Measurements from ENCODE around the gene MRPL10. TPM values are rescaled to one million over a fixed set of nuclear protein-coding genes. Genes with fewer than 3 reads are reported as not detected.

The MRPL10 gene
- polyA plus RNA-seq, 4 donors, result 47.0 to 54.1 (median 50.7) TPM

DNA sequence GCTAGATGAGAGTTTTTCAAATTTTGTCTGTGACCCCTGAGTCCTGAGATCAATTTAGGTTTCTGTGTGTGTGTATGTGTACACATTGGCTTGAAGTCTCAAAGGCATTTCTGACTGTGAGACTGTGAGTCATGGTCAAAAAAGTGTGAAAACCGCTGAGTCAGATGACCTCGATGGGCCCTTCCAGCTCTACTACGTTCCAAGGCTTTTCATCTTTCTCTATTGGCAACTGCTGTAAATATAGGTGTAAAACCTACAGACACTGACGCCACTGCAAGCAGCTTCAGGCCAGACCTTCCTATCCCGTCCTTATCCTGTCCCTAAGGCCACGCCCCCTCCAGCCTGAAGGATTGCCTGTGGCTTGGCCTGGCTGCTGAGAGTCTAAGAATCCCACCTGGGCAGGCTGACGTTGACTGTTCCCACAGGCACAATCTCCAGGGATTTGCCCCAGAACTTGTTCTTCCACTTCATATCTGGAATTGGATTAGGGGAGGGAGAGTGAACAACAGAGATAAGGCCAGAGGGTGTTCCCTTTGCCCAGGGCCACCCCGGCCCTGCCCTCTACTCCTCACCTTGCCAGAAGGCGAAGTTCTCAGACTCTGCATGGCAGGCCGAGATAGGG, 21.0 kb downstream of the MRPL10 start:
- FAIRE-seq (no peak), DNase-seq (peak; percentile 91 to 97)
- Histone ChIP-seq H3K36me3 (ENCODE audit: control insufficient read depth in 3 of 3, insufficient read depth in 2 of 3, low read depth in 1 of 3, low read length in 3 of 3) (peaks cover 3 to 79% (median 36%) of the 10 kb centered on the region in 3 donors), H3K27ac (ENCODE audit: low read depth in 1 of 3, low read length in 2 of 3) (peak overlapping the region; percentile 18 to 87 (median 81)), H3K9me3 (ENCODE audit: control insufficient read depth in 2 of 2, insufficient read depth in 1 of 2, low read depth in 1 of 2, low read length in 1 of 2) (no peaks in the 10 kb centered on the region), H3K4me1 (ENCODE audit: control insufficient read depth in 3 of 3, insufficient read depth in 2 of 3, low read depth in 1 of 3, low read length in 2 of 3) (peaks cover 0 to 19% (median 1%) of the 10 kb centered on the region in 3 donors), H3K4me3 (ENCODE audit: low read depth in 1 of 3, low read length in 3 of 3) (no peak overlapping the region), H3K27me3 (ENCODE audit: control insufficient read depth in 3 of 3, insufficient read depth in 3 of 3, low read length in 3 of 3) (no peaks in the 10 kb centered on the region)
- WGBS, 3 donors, result 13 to 46% (median 31%) methylated on average over 10 of the region's 10 CpGs

DNA sequence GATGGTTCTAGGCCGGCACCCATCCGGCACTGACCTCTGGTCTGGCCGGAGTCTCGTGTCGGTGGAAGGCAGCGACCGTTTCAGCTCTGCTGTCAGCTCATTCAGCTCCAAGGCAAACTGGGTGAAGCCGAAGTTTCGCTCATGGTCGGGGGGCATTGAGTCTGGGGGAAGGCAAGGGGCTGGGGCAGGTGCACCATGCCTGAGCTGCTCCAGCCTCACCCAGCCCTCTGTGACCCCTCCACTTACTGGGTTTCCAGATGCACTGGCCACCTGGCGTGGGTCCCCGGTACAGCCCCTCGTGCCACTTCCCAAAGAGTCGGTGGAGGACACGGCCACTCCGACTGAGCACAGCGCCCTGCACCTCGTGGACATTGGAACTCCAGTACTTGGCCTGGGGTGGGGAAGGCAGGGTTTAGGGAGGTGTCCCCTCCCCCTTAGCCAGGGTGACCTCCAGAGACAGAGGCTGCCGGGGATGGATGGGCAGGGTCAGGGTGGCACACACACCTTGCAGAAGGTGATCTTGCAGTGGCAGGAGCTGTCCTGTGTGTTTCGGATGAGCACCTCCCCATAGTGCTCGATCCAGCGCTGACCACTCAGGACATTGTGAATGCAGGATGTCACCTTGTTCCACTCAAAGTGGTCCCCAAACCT, 22.4 kb downstream of the MRPL10 start:
- 89 to 94% (median 90%) methylated on average over 22 of the region's 22 CpGs for WGBS, 3 donors
- Histone ChIP-seq H3K4me3 (ENCODE audit: low read depth in 1 of 3, low read length in 3 of 3) (no peak overlapping the region), H3K36me3 (ENCODE audit: control insufficient read depth in 3 of 3, insufficient read depth in 2 of 3, low read depth in 1 of 3, low read length in 3 of 3) (peaks cover 3 to 65% (median 23%) of the 10 kb centered on the region in 3 donors), H3K9me3 (ENCODE audit: control insufficient read depth in 2 of 2, insufficient read depth in 1 of 2, low read depth in 1 of 2, low read length in 1 of 2) (no peaks in the 10 kb centered on the region), H3K27me3 (ENCODE audit: control insufficient read depth in 3 of 3, insufficient read depth in 3 of 3, low read length in 3 of 3) (no peaks in the 10 kb centered on the region), H3K4me1 (ENCODE audit: control insufficient read depth in 3 of 3, insufficient read depth in 2 of 3, low read depth in 1 of 3, low read length in 2 of 3) (peaks cover 0 to 19% (median 1%) of the 10 kb centered on the region in 3 donors), H3K27ac (ENCODE audit: low read depth in 1 of 3, low read length in 2 of 3) (no peak overlapping the region)
- no peak for DNase-seq
- FAIRE-seq, result no peak

DNA sequence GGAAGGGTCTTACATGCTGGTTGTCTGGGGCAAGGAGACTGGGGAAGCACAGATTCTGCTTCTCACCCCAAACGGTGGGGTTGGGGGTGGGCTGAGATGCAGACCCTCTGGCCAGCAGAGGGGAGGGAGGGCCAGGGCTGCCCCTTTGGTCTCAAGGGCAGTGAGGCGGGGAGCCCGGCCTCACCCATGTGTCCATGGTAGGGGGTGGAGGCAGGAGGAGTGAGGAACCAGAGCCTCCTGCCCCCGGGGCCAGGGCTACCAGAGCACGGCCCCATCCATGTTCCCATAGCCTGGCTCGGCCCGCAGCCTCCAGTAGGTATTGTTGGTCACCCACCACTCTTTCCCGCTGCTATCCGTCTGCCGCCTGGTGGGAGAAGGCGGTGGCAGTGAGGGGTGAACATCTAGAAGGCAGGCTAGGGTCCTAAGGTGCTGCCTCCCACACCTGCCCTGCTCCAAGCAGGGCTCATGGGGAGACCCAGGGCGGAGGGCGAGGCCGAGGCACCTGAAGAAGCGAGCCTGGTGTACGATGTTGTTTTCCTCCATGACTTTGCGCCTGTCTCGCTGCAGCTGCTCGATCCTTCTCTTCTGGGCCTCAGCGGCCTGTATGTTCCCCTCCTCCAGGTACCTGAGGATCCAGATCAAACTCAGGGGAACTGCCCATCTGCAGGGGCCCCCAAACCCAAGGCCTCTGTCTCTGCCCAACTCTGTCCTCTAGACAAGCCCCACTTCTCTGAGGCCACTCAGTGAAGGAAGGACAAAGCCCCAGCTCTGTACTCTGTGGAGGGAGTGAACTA, 23.1 kb downstream of the MRPL10 start:
- WGBS, 3 donors, result 89 to 95% (median 90%) methylated on average over 19 to 20 of the region's 20 CpGs
- DNase-seq, result no peak
- Histone ChIP-seq H3K4me3 (ENCODE audit: low read depth in 1 of 3, low read length in 3 of 3) (no peak overlapping the region), H3K27ac (ENCODE audit: low read depth in 1 of 3, low read length in 2 of 3) (no peak overlapping the region), H3K27me3 (ENCODE audit: control insufficient read depth in 3 of 3, insufficient read depth in 3 of 3, low read length in 3 of 3) (no peaks in the 10 kb centered on the region), H3K4me1 (ENCODE audit: control insufficient read depth in 3 of 3, insufficient read depth in 2 of 3, low read depth in 1 of 3, low read length in 2 of 3) (peaks cover 0 to 19% (median 1%) of the 10 kb centered on the region in 3 donors), H3K9me3 (ENCODE audit: control insufficient read depth in 2 of 2, insufficient read depth in 1 of 2, low read depth in 1 of 2, low read length in 1 of 2) (no peaks in the 10 kb centered on the region), H3K36me3 (ENCODE audit: control insufficient read depth in 3 of 3, insufficient read depth in 2 of 3, low read depth in 1 of 3, low read length in 3 of 3) (peaks cover 3 to 58% (median 21%) of the 10 kb centered on the region in 3 donors)
- no peak for FAIRE-seq

DNA sequence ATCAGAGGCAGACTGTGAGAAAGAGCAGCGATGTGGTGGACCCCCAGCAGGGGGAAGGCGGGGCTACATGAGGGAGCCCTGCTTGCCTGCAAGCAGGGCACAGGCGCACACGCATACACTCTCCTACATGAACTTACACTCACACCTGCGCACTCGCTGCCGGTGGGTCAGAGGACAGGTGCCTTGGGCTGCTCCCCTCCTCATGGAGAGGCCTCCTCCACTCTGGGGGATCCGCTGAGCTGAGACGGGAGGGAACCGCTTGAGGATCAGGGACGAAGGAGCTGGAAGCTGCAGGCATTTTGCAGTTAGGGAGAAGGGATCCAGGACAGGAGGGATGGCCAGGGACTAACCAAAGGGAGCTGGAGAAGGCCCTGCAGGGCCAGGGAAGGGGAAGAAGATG, 23.9 kb downstream of the MRPL10 start:
- Histone ChIP-seq H3K27ac (ENCODE audit: low read depth in 1 of 3, low read length in 2 of 3) (no peak overlapping the region), H3K27me3 (ENCODE audit: control insufficient read depth in 3 of 3, insufficient read depth in 3 of 3, low read length in 3 of 3) (no peaks in the 10 kb centered on the region), H3K9me3 (ENCODE audit: control insufficient read depth in 2 of 2, insufficient read depth in 1 of 2, low read depth in 1 of 2, low read length in 1 of 2) (no peaks in the 10 kb centered on the region), H3K4me1 (ENCODE audit: control insufficient read depth in 3 of 3, insufficient read depth in 2 of 3, low read depth in 1 of 3, low read length in 2 of 3) (peaks cover 0 to 19% (median 1%) of the 10 kb centered on the region in 3 donors), H3K4me3 (ENCODE audit: low read depth in 1 of 3, low read length in 3 of 3) (no peak overlapping the region), H3K36me3 (ENCODE audit: control insufficient read depth in 3 of 3, insufficient read depth in 2 of 3, low read depth in 1 of 3, low read length in 3 of 3) (peaks cover 3 to 50% (median 17%) of the 10 kb centered on the region in 3 donors)
- 84 to 99% (median 93%) methylated on average over 10 to 11 of the region's 11 CpGs for WGBS, 3 donors
- DNase-seq, result no peak
- FAIRE-seq, result no peak

DNA sequence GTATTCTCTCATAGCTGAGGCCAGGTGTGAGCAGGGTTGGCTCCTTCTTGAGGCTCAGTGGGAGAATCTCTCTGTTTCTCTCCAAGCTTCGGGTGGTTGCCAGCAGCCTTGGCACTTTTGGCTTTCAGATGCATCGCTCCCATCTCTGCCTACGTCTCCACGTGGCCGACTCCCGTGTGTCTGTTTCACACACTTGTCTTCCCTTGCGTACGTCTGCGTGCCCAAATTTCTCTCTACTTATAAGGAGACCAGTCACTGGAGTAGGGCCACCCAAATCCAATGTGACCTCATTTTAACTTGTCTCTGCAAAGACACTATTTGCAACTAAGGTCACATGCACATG, 24.5 kb downstream of the MRPL10 start:
- no peaks in the 10 kb centered on the region for H3K27me3 ChIP-seq (ENCODE audit: control insufficient read depth in 3 of 3, insufficient read depth in 3 of 3, low read length in 3 of 3)
- peaks cover 3 to 46% (median 17%) of the 10 kb centered on the region in 3 donors for H3K36me3 ChIP-seq (ENCODE audit: control insufficient read depth in 3 of 3, insufficient read depth in 2 of 3, low read depth in 1 of 3, low read length in 3 of 3)
- 93 to 94% (median 94%) methylated on average over 9 of the region's 9 CpGs for WGBS, 3 donors
- DNase-seq, result no peak
- H3K4me3 ChIP-seq (ENCODE audit: low read depth in 1 of 3, low read length in 3 of 3), result no peak overlapping the region
- H3K9me3 ChIP-seq (ENCODE audit: control insufficient read depth in 2 of 2, insufficient read depth in 1 of 2, low read depth in 1 of 2, low read length in 1 of 2), result no peaks in the 10 kb centered on the region
- no peak for FAIRE-seq
- peaks cover 0 to 19% (median 1%) of the 10 kb centered on the region in 3 donors for H3K4me1 ChIP-seq (ENCODE audit: control insufficient read depth in 3 of 3, insufficient read depth in 2 of 3, low read depth in 1 of 3, low read length in 2 of 3)
- H3K27ac ChIP-seq (ENCODE audit: low read depth in 1 of 3, low read length in 2 of 3), result no peak overlapping the region

DNA sequence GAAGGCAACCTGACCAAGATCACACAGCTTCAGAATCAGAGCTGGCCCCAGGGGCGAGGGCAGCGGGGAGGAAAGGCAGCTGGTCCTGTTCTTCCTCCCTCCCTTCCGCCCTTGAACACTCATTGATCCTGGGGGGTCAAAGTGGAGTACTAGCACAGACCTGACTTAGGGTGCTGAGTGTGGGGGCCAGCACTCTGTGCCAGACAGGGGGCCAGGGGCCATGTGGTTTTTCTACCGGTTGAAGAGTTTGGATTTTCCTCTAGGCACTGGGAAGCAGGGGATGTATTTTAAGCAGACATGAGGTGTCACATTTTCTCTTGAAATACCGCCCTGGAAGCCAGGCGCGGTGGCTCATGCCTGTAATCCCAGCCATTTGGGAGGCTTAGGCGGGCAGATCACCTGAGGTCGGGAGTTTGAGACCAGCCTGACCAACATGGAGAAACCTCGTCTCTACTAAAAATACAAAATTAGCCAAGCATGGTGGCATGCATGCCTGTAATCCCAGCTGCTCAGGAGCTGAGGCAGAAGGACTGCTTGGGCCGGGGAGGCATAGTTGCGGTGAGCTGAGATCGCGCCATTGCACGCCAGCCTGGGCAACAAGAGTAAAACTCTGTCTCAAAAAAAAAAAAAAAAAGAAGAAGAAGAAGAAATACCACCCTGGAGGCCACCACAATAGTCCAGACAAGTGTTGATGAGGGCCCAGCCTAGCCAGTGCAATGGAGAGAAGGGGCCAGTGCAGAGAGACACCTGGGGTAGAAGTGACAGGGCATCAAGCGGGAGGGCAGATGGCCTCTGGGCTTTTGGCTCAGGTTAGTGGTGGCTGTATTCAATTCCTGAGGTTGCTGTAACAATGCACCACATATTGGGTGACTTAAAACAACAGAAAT, 25.1 kb downstream of the MRPL10 start:
- peaks cover 3 to 43% (median 17%) of the 10 kb centered on the region in 3 donors for H3K36me3 ChIP-seq (ENCODE audit: control insufficient read depth in 3 of 3, insufficient read depth in 2 of 3, low read depth in 1 of 3, low read length in 3 of 3)
- no peak overlapping the region for H3K4me3 ChIP-seq (ENCODE audit: low read depth in 1 of 3, low read length in 3 of 3)
- peaks cover 0 to 19% (median 1%) of the 10 kb centered on the region in 3 donors for H3K4me1 ChIP-seq (ENCODE audit: control insufficient read depth in 3 of 3, insufficient read depth in 2 of 3, low read depth in 1 of 3, low read length in 2 of 3)
- H3K9me3 ChIP-seq (ENCODE audit: control insufficient read depth in 2 of 2, insufficient read depth in 1 of 2, low read depth in 1 of 2, low read length in 1 of 2), result no peaks in the 10 kb centered on the region
- DNase-seq, result no peak
- no peaks in the 10 kb centered on the region for H3K27me3 ChIP-seq (ENCODE audit: control insufficient read depth in 3 of 3, insufficient read depth in 3 of 3, low read length in 3 of 3)
- no peak for FAIRE-seq
- no peak overlapping the region for H3K27ac ChIP-seq (ENCODE audit: low read depth in 1 of 3, low read length in 2 of 3)
- WGBS, 3 donors, result 92% methylated on average over 16 of the region's 16 CpGs

DNA sequence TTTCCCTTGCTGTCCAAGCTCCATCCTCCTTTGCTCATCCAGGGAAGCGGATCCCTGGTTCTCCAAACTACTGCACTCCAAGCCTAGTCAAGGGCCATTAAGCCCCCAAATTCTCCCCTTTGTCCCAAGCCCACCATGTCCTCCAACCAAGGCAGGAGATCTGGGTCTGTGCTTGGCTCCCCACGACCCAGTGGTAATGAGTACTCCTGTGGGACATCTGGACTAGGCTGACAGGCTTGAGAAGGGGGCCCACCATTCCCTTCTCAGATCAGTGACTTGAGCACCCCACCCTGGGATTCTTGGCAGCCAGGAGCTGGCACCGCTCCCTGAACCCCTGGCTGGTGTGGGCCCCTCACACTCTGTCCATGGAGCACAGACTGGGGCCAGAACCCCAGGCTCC, 26.9 kb downstream of the MRPL10 start:
- no peak for FAIRE-seq
- WGBS, 3 donors, result 60 to 73% (median 71%) methylated on average over 3 of the region's 3 CpGs
- H3K4me1 ChIP-seq (ENCODE audit: control insufficient read depth in 3 of 3, insufficient read depth in 2 of 3, low read depth in 1 of 3, low read length in 2 of 3), result peaks cover 0 to 6% (median 0%) of the 10 kb centered on the region in 3 donors

DNA sequence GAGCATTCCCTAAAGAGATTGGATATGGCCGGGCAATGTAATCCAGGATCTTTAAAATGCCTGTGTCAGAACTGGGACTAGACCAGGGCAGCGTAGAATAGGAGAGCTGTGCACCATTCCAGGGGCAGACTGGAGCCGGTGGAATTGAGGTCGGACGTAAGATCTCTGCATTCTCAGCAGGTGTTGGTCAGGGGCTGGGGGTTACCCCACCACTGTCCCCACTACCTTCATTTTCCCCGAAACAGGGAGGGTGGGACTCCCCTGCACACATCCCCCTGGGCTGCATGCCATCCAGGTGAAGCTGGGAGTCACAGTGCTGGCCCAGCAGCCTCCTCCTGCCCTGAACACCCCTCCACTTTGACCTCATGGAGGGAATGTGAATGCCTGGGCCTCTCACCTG, 27.6 kb downstream of the MRPL10 start:
- H3K4me3 ChIP-seq (ENCODE audit: low read depth in 1 of 3, low read length in 3 of 3), result no peak overlapping the region
- no peaks in the 10 kb centered on the region for H3K9me3 ChIP-seq (ENCODE audit: control insufficient read depth in 2 of 2, insufficient read depth in 1 of 2, low read depth in 1 of 2, low read length in 1 of 2)
- no peaks in the 10 kb centered on the region for H3K4me1 ChIP-seq (ENCODE audit: control insufficient read depth in 3 of 3, insufficient read depth in 2 of 3, low read depth in 1 of 3, low read length in 2 of 3)
- H3K36me3 ChIP-seq (ENCODE audit: control insufficient read depth in 3 of 3, insufficient read depth in 2 of 3, low read depth in 1 of 3, low read length in 3 of 3), result peaks cover 3 to 24% (median 11%) of the 10 kb centered on the region in 3 donors
- DNase-seq (no peak), FAIRE-seq (no peak)
- WGBS, 3 donors, result 82% methylated on average over 6 of the region's 6 CpGs
- H3K27ac ChIP-seq (ENCODE audit: low read depth in 1 of 3, low read length in 2 of 3), result no peak overlapping the region
- H3K27me3 ChIP-seq (ENCODE audit: control insufficient read depth in 3 of 3, insufficient read depth in 3 of 3, low read length in 3 of 3), result peaks cover 0 to 4% (median 0%) of the 10 kb centered on the region in 3 donors

More for the DNA sequence above, 26.9 kb downstream of the MRPL10 start:
- no peaks in the 10 kb centered on the region for H3K9me3 ChIP-seq (ENCODE audit: control insufficient read depth in 2 of 2, insufficient read depth in 1 of 2, low read depth in 1 of 2, low read length in 1 of 2)
- no peak for DNase-seq
- no peak overlapping the region for H3K27ac ChIP-seq (ENCODE audit: low read depth in 1 of 3, low read length in 2 of 3)
- peaks cover 0 to 4% (median 0%) of the 10 kb centered on the region in 3 donors for H3K27me3 ChIP-seq (ENCODE audit: control insufficient read depth in 3 of 3, insufficient read depth in 3 of 3, low read length in 3 of 3)
- H3K36me3 ChIP-seq (ENCODE audit: control insufficient read depth in 3 of 3, insufficient read depth in 2 of 3, low read depth in 1 of 3, low read length in 3 of 3), result peaks cover 3 to 31% (median 15%) of the 10 kb centered on the region in 3 donors
- no peak overlapping the region for H3K4me3 ChIP-seq (ENCODE audit: low read depth in 1 of 3, low read length in 3 of 3)

Measured in small intestine (tissue), 7 donors.